GM19025 (cell line): ENCODE results near the gene SNAPC4.

Experiments used
- ATAC-seq: cut with Tn5 transposase; IDR thresholded peaks from one replicate; pipeline ENCODE4 v1.9.1; 2021; ENCODE audit warnings: mild to moderate bottlenecking, low read depth, moderate library complexity; ENCODE audit not compliant: unreplicated experiment

Gene SNAPC4

DNA sequence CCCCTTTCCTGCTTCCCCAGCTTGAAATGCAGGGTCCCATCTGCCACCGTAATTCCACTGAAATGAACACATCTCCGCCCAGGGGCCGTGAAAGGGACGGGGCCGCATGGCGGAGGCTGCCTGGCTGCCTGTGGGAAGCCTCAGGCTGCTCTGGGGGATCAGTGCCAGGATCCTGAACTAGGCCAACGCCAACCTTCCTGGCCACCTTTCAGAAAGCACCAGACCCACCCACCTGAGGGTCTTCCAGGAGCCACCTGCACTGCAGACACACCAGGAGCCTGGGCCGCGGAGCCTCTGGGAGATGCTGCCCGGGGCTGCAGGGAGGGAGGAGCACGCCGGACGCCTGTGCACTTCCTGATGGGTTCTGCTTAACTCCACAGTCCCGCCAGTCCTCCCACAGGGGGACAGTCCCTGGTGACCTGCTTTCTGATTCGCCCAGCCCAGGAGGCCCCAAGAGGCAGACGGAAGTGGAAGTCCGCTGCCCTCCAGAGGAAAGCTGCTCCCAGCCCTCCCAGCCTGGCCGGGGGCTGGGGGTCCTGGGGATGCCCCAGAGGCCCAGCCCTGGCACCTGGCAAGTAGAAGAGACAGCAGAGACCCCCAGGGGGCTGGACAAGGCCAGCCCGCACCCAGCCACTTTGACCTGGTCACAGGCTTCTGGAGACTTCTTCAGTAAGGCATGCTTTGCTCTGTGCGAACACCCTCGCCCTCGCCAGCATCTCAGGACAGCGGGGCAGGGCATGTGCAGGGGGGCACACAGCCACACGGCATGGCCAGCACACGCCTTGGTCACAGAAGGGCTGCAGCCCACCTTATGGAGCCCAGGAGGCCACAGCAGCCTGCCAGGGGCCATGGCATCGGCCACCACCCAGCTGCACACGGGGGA is 26.4 kb downstream of the SNAPC4 start, which contains the start of gene CARD9:
TSS of gene CARD9 (minus strand) at position 370 of the 883 bp plus-strand sequence. CDS start 1,591 bp downstream, outside the sequence.
- no peak for ATAC-seq

DNA sequence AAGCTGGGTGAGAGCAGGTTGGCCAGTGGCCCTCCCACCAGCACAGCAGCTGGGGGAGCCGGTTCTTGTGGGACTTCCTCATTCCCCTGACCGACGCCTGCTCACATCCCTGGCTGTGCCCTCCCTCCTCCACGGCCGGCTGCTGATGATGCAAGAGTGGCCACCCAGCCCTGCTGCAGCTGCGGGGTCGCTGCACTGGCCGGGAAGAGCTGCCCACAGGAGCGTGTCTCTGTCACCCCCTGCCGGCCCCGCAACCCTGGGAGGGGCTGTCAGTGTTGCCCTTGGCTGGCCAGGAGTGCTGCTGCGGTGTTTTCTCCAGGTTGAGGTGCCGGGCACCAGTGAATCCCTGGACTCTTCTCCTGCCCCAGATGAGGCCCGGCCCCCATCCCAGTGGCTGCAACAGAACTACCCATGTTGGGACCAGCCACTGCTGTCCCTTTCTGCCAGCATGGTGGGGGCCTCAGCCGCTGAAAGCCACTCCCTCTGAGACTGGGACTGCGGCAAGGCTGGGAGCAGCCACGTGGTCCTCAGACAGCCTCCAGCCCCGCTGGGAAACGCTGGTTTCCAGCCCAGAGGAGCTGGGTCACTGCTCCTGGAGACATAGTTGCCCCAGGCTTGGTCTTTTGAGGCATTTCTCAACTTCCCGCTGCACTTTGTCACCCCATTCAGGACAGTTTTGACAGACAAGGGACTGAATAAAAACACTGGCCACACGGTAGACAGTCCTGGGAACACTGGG is 27.2 kb downstream of the SNAPC4 start:
- ATAC-seq = no peak

- no peak for ATAC-seq
Observed at GRCh38 chr9:136372006-136372405, 28.0 kb downstream of the SNAPC4 start.

DNA sequence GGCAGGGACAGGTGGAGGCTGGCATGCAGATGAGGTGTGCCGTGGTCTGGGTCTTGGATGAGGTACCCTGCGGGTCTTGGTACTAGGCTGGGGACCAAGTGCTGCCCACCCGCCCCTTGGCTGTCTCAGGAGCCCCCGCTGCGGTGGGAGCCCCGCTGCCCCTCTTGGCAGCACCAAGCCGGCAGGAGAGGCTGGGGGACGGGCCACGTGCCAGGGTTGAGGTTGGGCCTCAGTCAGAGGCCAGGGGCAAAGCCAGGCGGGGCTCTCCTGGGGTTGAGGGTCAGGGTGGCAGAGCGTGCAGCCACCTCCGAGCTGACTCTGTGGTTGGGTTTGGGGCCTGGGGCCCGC is 28.5 kb downstream of the SNAPC4 start:
- ATAC-seq = no peak

GRCh38 chr9:136370687-136371532 is 29.1 kb downstream of the SNAPC4 start:
- no peak for ATAC-seq

GRCh38 chr9:136370037-136370436 is 29.9 kb downstream of the SNAPC4 start:
- no peak for ATAC-seq

DNA sequence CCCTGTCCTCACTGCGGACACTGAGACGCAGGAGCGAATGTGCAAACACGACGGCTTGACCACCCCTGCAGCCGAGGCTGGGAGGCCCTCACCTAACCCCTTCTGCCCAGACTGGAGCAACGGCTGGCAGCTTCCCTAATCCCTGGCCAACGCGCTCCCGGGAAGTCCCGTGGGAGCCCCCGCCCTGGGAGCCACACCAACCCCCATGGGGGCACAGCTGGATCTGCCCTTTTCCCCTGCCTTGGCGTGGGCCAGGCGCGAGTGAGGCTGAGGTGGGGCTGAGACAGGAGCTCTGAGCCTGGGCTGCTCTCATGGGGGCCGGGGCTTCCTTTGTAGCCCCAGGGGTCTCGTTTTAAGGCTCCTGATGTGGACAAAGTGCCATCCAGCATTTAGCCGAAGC is 31.8 kb downstream of the SNAPC4 start:
- ATAC-seq = no peak

- ATAC-seq = no peak
Observed at GRCh38 chr9:136367296-136368145, 32.4 kb downstream of the SNAPC4 start.

GRCh38 chr9:136366826-136367225 is 33.1 kb downstream of the SNAPC4 start:
- ATAC-seq = no peak

DNA sequence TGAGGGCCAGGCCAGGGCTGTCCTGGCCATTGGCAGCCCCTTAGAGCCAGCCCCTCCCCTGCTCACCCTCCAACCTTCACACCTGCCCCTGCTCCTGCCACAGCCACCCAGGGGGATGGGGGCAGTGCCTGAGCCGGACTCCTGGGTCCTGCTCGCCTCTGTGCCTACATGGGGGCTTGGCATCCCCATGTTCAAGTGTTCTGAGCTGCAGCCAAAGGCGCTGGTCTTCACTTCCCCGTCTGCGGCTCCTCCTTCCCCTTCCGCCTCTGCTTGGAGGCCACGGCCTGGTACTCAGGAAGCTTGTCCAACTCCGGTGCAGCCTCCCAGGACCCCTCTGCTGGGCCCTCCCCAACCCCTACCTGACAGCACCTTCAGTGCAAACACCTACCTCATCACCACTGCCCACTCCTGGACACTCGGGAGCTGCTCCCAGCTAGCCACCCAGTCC is 34.2 kb downstream of the SNAPC4 start:
- no peak for ATAC-seq

DNA sequence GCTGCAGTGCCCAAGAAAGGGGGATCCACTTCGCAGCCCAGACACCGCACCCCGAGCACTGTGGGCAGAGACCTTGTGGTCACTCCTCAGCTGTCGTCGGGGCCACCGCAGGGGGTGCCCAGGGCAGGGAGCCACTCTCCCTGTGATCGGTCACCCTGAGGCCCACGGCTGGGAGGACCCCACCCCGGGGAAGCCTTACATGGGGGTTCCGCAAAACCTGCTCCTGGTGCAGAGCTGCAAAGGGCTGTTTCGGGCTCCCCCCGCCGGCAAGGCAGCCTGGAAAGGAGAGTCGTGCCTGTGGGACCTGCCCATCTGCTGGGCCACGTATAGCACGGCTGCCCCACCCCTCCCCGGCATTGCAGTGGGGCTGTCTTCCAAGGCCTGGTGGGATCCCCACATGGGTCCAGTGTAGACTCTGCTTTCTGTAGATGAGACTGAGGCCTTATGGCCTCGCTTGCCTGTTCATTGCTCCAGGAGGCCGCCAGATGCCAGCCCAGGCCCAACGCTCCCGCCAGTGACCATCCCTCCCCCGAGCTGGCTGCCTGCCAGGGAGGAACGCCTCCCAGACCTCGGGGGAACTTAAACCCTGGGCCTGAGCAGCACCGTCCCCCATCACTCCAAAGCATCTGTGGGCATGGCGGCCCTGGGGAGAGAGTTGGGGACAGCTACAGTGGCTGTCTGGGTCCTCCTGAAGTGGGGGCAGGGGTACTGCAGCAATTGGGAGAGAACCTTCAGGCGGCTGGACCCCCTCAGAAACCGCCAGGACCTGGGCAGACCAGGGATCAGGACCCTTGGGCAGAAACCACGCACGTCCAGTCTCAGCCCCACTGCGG is 34.8 kb downstream of the SNAPC4 start:
- no peak for ATAC-seq

DNA sequence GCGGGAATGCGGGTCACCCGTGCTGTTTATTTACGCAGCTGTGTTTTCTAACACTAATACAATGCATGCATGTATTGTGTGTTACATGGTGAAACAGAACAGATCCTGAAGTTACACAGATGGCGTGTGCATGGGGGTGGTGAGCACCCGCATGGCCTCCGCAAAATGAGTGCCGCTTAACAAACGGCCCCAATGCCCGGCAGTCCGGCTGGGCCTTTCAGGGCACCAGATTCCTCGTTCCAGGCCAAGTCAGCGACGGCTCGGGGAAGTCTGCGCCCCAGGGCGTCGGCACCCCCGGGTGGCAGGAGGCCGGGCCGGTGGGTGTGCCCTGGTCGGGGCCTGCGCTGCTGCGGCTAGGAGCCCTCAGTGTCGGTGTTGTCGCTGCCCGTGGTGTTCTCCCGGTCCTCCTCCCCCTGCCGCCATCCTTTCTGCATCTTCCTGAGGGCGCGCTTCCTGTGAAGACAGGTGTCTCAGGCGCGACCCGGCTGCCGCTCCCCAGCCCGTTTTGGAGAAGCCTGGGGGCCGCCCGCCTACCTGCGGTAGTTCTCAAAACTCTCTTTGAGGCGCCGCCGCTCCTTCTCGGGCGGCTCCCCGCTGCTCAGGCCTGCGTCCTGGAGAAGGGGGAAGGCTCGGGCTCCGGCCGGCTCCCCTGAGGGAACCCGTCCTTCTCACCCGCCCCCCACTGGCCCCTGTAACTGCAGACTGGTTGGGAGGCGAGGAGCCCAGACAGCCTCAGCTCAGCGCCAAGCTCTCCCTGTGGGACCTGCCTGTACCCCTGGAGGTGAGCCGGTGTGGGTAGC is 35.8 kb downstream of the SNAPC4 start:
- no peak for ATAC-seq

DNA sequence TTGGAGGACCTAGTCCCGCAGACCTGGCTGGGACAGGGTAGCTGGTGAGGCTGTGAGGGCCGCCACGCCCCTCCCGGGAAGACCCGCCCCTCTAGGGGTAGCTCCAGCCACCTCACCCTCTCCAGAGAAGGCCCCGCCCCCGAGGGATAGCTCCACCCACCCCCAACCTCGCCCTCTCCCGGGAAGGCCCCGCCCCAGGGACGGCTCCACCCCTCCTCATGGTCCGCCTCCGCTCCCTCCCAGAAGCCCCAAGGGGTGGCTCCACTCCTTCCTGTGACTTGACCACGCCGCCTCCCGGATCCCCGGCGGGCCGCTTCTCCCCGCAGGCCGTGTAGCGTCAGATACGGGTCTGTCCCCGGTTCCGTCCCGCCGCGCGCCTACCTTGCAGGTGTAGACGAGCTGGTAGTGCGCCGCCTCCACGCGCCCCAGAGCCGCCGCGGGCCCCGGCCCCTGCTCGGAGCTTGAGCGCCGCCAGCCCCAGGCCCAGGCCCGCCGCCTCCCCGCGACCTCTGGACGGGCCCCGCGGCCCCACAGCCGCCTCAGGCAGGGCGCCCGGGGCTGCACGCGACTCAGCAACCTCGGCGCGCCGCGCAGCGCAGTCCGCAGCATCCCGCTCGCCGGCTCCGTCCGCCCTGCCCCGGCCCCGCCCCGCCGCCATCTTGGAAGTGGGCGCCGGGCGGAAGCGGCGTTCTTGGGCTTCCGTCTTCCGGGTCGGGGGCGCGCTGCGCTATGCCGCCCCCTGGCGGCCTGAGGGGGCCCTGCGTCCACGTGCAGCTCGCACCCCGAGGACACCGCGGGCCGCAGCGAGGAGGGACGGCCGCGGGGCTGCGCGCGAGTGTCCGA is 36.6 kb downstream of the SNAPC4 start, which contains the start of gene DNLZ:
TSS of gene DNLZ (minus strand) at position 639 of the 843 bp plus-strand sequence. CDS start at position 609, 30 bp downstream.
- ATAC-seq = peak; percentile 77

DNA sequence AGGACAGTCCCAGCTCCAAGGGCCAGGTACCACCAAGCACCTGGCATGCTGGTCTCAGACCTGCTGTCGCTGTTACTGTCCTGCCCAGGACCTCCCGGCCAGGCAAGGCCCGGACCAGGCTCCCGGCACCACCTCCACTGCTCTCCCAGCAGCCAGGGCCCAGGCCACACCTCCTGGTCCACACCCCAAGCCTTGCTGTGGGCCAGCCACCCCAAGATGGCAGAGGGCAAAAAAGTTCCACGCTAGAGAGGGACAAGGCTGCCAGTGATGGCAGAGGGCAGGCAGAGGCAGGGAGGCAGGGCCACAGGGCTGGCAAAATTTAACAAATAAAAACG is 37.6 kb downstream of the SNAPC4 start:
- ATAC-seq = no peak

DNA sequence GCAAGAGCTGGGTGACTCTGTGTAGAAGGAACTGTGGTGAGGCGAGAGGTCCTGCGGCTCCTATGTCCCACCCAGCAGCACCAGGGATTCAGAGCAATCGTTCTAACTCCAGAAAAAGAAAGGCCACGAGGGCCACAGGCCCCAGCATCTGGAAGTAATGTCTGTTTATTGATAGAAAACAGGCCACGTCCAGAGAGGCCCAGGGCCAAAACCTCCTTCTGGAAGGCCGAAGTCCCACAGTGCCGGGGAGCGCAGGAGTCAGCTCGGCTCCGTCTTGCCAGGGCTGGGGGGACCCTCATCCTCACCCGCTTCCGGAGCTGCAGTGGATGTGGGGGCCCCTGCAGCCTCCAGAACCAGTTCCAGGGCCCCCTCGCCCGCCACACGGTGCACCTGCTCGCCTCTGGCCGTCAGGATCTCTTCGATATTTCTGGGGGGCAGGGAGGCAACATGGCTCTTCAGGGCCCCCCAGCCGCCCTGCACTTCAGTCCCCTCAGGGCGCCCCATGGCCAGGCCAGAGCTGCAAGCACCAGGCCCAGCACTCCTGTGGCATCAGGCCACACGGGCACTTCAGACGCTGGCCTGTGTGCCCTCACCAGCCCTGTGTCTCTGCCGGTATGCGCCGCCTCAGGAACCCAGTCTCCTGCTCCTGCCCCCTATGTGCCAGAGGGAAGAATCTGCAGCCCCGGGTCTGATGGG is 38.1 kb downstream of the SNAPC4 start:
- no peak for ATAC-seq

GRCh38 chr9:136361047-136361753 is 38.8 kb downstream of the SNAPC4 start:
- no peak for ATAC-seq
